ENCODE results near the gene ZNF20. TPM values are rescaled to one million over a fixed set of nuclear protein-coding genes. Genes with fewer than 3 reads are reported as not detected.
"Not testable (repeated sequence)": the region's sequence is repeated elsewhere in the genome, so short reads cannot be mapped to it uniquely, and the experiment has no call there.

The ZNF20 gene
- total and polyA plus RNA-seq, 7 donors, result 2.2 to 9.9 (median 3.2) TPM

GRCh38 chr19:12111176-12111575 is 29.0 kb downstream of the ZNF20 start:
- H3K9me3 ChIP-seq, result peaks cover 0 to 15% (median under 1%) of the 10 kb centered on the region in 4 donors
- no peak for DNase-seq
- H3K27me3 ChIP-seq, result no peaks in the 10 kb centered on the region
- intact Hi-C loops (cut with DNase I), result no loop called here
- no peak overlapping the region for H3K4me3 ChIP-seq
- TF ChIP-seq POLR2A (IDR thresholded peaks at IDR 0.05), result no peak
- no peak for TF ChIP-seq CTCF (IDR thresholded peaks at IDR 0.05)
- no peak for TF ChIP-seq POLR2AphosphoS5 (IDR thresholded peaks at IDR 0.05)
- no peak for TF ChIP-seq EP300 (IDR thresholded peaks at IDR 0.05)
- WGBS, 2 donors, result 50% methylated on average over 2 of the region's 2 CpGs
- peaks cover 9 to 23% (median 15%) of the 10 kb centered on the region in 4 donors for H3K36me3 ChIP-seq
- no peak overlapping the region for H3K27ac ChIP-seq
- H3K4me1 ChIP-seq, result no peaks in the 10 kb centered on the region

GRCh38 chr19:12103909-12104308 is 36.2 kb downstream of the ZNF20 start:
- H3K9me3 ChIP-seq; H3K27me3 ChIP-seq; intact Hi-C loops (cut with DNase I); DNase-seq; H3K27ac ChIP-seq; H3K4me3 ChIP-seq; H3K4me1 ChIP-seq; H3K36me3 ChIP-seq: not testable (repeated sequence)
- 92 to 98% methylated on average over 4 of the region's 4 CpGs for WGBS, 2 donors

GRCh38 chr19:12098040-12098439 is 42.1 kb downstream of the ZNF20 start:
- DNase-seq, result no peak
- intact Hi-C loops (cut with DNase I), result no loop called here
- Histone ChIP-seq H3K36me3 (peaks cover 0 to 5% (median 2%) of the 10 kb centered on the region in 4 donors), H3K27ac (no peak overlapping the region), H3K4me1 (peaks cover 0 to 7% (median 3%) of the 10 kb centered on the region in 4 donors), H3K9me3 (no peaks in the 10 kb centered on the region), H3K4me3 (no peak overlapping the region), H3K27me3 (no peaks in the 10 kb centered on the region)
- 93 to 95% methylated on average over 9 of the region's 9 CpGs for WGBS, 2 donors
- TF ChIP-seq CTCF (IDR thresholded peaks at IDR 0.05) (no peak), EP300 (IDR thresholded peaks at IDR 0.05) (no peak), POLR2A (IDR thresholded peaks at IDR 0.05) (no peak), POLR2AphosphoS5 (IDR thresholded peaks at IDR 0.05) (no peak)

- WGBS, 2 donors, result 97 to 98% methylated on average over 4 of the region's 4 CpGs
- Histone ChIP-seq H3K27me3 (no peaks in the 10 kb centered on the region), H3K36me3 (peaks cover 0 to 5% (median 2%) of the 10 kb centered on the region in 4 donors), H3K9me3 (no peaks in the 10 kb centered on the region), H3K4me3 (no peak overlapping the region), H3K27ac (no peak overlapping the region), H3K4me1 (peaks cover 0 to 12% (median 8%) of the 10 kb centered on the region in 4 donors)
- TF ChIP-seq CTCF (IDR thresholded peaks at IDR 0.05), result no peak
- no peak for TF ChIP-seq POLR2AphosphoS5 (IDR thresholded peaks at IDR 0.05)
- no peak for TF ChIP-seq EP300 (IDR thresholded peaks at IDR 0.05)
- no peak for TF ChIP-seq POLR2A (IDR thresholded peaks at IDR 0.05)
- DNase-seq, result no peak
- intact Hi-C loops (cut with DNase I), result no loop called here
Measured at GRCh38 chr19:12095111-12095790, 44.9 kb downstream of the ZNF20 start.

GRCh38 chr19:12093777-12094176 is 46.4 kb downstream of the ZNF20 start:
- H3K36me3 ChIP-seq, result peaks cover 0 to 5% (median 2%) of the 10 kb centered on the region in 4 donors
- H3K4me1 ChIP-seq, result peaks cover 0 to 12% (median 8%) of the 10 kb centered on the region in 4 donors
- DNase-seq, result no peak
- intact Hi-C loops (cut with DNase I), result loop anchor here (5.0 kb wide), 1 partner anchor 36 kb away; no protein-coding TSS in a partner anchor
- WGBS, 2 donors, result 84 to 92% methylated on average over 3 of the region's 3 CpGs
- H3K9me3 ChIP-seq, result no peaks in the 10 kb centered on the region
- H3K27ac ChIP-seq, result no peak overlapping the region
- H3K27me3 ChIP-seq, result no peaks in the 10 kb centered on the region
- H3K4me3 ChIP-seq, result no peak overlapping the region
- TF ChIP-seq CTCF (IDR thresholded peaks at IDR 0.05), result no peak
- no peak for TF ChIP-seq POLR2A (IDR thresholded peaks at IDR 0.05)
- no peak for TF ChIP-seq EP300 (IDR thresholded peaks at IDR 0.05)
- TF ChIP-seq POLR2AphosphoS5 (IDR thresholded peaks at IDR 0.05), result no peak

All from sigmoid colon (tissue), 7 donors.